PC-3 (cell line): ENCODE data around the gene HSPA9.

ENCODE experiments used
- EZH2 ChIP-seq: fragments of 300-600 bp; sonication (generic); IDR thresholded peaks from one replicate; pipeline ENCODE4 v1.6.1; 2017; ENCODE audit warnings: antibody characterized with exemption, mild to moderate bottlenecking, low read length; ENCODE audit not compliant: unreplicated experiment
- EZH2phosphoT487 ChIP-seq: fragments of 300-600 bp; sonication (generic); IDR thresholded peaks from 2 replicates; pipeline ENCODE4 v1.6.1; 2018; ENCODE audit warnings: mild to moderate bottlenecking, antibody characterized with exemption, low read length, borderline replicate concordance
- TF ChIP-seq, protein P1 (sequence below): fragments of 300-600 bp; sonication (generic); conservative IDR thresholded peaks from 2 replicates; pipeline ENCODE4 v1.5.1; 2017; ENCODE audit warnings: antibody characterized with exemption, low read depth, mild to moderate bottlenecking, low read length

DNA sequence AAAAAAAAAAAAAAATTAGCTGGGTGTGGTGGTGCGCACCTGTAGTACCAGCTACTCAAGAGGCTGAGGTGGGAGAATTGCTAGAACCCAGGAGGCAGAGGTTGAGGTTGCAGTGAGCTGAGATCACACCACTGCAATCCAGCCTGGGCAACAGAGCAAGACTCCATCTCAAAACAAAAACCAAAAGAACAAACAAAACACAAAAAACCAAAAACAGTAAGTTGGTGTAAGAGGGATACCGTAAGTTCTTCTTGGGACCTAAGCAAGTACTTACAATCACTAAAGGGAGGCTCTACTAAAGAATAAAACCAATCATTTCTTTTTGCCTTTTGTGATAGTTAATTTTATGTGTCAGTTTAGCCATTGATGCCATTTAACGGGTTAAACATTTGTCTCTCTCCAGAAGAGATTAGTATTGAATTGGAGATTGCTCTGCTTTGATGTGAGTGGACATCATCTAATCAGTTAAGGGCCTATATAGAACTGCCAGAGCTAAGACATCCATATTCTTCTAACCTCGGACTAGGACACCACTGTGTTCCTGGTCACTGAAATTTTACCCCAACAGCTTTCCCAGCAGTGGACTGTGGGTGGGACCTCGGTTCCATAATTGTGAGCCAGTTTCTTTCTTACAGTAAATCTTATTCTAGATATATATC is 21.6 kb downstream of the HSPA9 start:
- TF ChIP-seq, protein P1, sequence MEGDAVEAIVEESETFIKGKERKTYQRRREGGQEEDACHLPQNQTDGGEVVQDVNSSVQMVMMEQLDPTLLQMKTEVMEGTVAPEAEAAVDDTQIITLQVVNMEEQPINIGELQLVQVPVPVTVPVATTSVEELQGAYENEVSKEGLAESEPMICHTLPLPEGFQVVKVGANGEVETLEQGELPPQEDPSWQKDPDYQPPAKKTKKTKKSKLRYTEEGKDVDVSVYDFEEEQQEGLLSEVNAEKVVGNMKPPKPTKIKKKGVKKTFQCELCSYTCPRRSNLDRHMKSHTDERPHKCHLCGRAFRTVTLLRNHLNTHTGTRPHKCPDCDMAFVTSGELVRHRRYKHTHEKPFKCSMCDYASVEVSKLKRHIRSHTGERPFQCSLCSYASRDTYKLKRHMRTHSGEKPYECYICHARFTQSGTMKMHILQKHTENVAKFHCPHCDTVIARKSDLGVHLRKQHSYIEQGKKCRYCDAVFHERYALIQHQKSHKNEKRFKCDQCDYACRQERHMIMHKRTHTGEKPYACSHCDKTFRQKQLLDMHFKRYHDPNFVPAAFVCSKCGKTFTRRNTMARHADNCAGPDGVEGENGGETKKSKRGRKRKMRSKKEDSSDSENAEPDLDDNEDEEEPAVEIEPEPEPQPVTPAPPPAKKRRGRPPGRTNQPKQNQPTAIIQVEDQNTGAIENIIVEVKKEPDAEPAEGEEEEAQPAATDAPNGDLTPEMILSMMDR = no peak
- TF ChIP-seq EZH2 (no peak), EZH2phosphoT487 (no peak)
